GM12878 (cell line): Measurements from ENCODE around the gene RPS5. TPM values are rescaled to one million over a fixed set of nuclear protein-coding genes. Genes with fewer than 3 reads are reported as not detected.

Experiments
- ATAC-seq: fragments of 200-7000 bp; cut with Tn5 transposase; 3 replicates; pipeline ENCODE4 v1.9.1; 2020; ENCODE audit warnings: mild to moderate bottlenecking, moderate library complexity
- BruUV-seq: library from RNA; stranded (reverse); fragments of 400-500 nt; replicated peaks from 2 replicates; lab custom pipeline; 2021; lab: Mats Ljungman, UMichigan
- CTCF ChIA-PET: fragments of 300-600 bp; sonication (Branson Sonifier 250); formaldehyde crosslinking; extraction: SDS; loops from one replicate; lab custom pipeline; 2021; ENCODE audit warnings: inconsistent platforms; lab: Yijun Ruan, JAX
- POLR2A ChIA-PET: fragments of 350-600 bp; formaldehyde crosslinking; extraction: SDS; loops from one replicate; lab custom pipeline; 2021; ENCODE audit warnings: inconsistent platforms; lab: Charles Lee
- RAD21 ChIA-PET: fragments of 300-600 bp; sonication (Branson Sonifier 250); formaldehyde crosslinking; loops from one replicate; lab custom pipeline; 2023; ENCODE audit warnings: antibody characterized with exemption; ENCODE audit not compliant: unreplicated experiment; lab: Charles Lee
- SMC1A ChIA-PET: fragments of 300-600 bp; sonication (Branson Sonifier 250); formaldehyde crosslinking; loops from one replicate; lab custom pipeline; 2023; ENCODE audit not compliant: unreplicated experiment, uncharacterized antibody; lab: Charles Lee
- DNase-seq: peaks from one replicate; pipeline ENCODE4 v3.0.0-alpha.2; 2011; ENCODE audit warnings: low read depth, low spot score
- FAIRE-seq: peaks from 3 replicates; lab custom pipeline; 2011; peaks lifted over from hg19 to GRCh38; lab: Jason Lieb, UNC
- H2AFZ ChIP-seq: 2 replicates; pipeline ENCODE4 v1.6.0; 2011; ENCODE audit warnings: low read depth, low read length, control low read depth; ENCODE audit not compliant: control insufficient read depth
- H3K27ac ChIP-seq: 2 replicates; pipeline ENCODE4 v1.5.1; 2011; ENCODE audit warnings: control low read depth; ENCODE audit not compliant: control insufficient read depth, insufficient read depth
- H3K27me3 ChIP-seq, 2 experiments: replicated peaks in 1 of 2; 2 replicates each; pipeline versions ENCODE4 v1.6.0 to v1.6.1; 2011; ENCODE audit warnings: low read length in 1 of 2; ENCODE audit not compliant: control insufficient read depth in 2 of 2, insufficient read depth in 2 of 2
- H3K36me3 ChIP-seq, 2 experiments: 2 replicates each; pipeline ENCODE4 v1.5.1; 2011; ENCODE audit warnings: low read length in 1 of 2; ENCODE audit not compliant: control insufficient read depth in 2 of 2, insufficient read depth in 2 of 2
- H3K4me1 ChIP-seq: 2 replicates; pipeline ENCODE4 v1.6.1; 2011; ENCODE audit warnings: mild to moderate bottlenecking, low read length, moderate library complexity, mixed read lengths; ENCODE audit not compliant: control insufficient read depth, insufficient read depth
- H3K4me2 ChIP-seq: 2 replicates; pipeline ENCODE4 v1.6.0; 2011; ENCODE audit warnings: control low read depth; ENCODE audit not compliant: control insufficient read depth, insufficient read depth
- H3K4me3 ChIP-seq: fragments of 200-600 bp; sonication (generic); 2 replicates; pipeline ENCODE4 v1.5.1; 2016
- H3K79me2 ChIP-seq: 2 replicates; pipeline ENCODE4 v1.6.0; 2011; ENCODE audit warnings: low read length; ENCODE audit not compliant: control insufficient read depth, insufficient read depth
- H3K9ac ChIP-seq: 2 replicates; pipeline ENCODE4 v1.8.0; 2011; ENCODE audit warnings: low read length, control low read depth, mixed read lengths; ENCODE audit not compliant: control insufficient read depth, insufficient read depth
- H3K9me3 ChIP-seq: replicated peaks from 3 replicates; pipeline ENCODE4 v1.5.1; 2011; ENCODE audit warnings: mild to moderate bottlenecking, low read length; ENCODE audit not compliant: control insufficient read depth, insufficient read depth
- H4K20me1 ChIP-seq: 2 replicates; pipeline ENCODE4 v1.6.0; 2011; ENCODE audit not compliant: control insufficient read depth, insufficient read depth
- BACH1 ChIP-seq: fragments of 450-650 bp; IDR thresholded peaks from 2 replicates; pipeline ENCODE4 v1.6.1; 2017; ENCODE audit warnings: mild to moderate bottlenecking, borderline replicate concordance
- EZH2 ChIP-seq: IDR thresholded peaks from 2 replicates; pipeline ENCODE4 v1.6.1; 2012; ENCODE audit warnings: low read depth, mild to moderate bottlenecking, control low read depth, inconsistent platforms, low read length, borderline replicate concordance; ENCODE audit not compliant: control insufficient read depth
- SIX5 ChIP-seq: IDR thresholded peaks from 2 replicates; pipeline ENCODE4 v1.6.1; 2011; ENCODE audit warnings: mild to moderate bottlenecking, low read depth, low read length, moderate library complexity; ENCODE audit not compliant: severe bottlenecking
- WGBS: methylation state at CpG from one replicate; pipeline ENCODE4 v1.1.6; 2016; ENCODE audit warnings: low lambda C conversion rate; ENCODE audit not compliant: insufficient replicate concordance, insufficient coverage; ENCODE audit errors: missing lambda C conversion rate; 5-methylcytosine and 5-hydroxymethylcytosine counted together
- in situ Hi-C: fragments of 300-500 bp; cut with MboI; formaldehyde crosslinking; loops from 9 replicates; pipeline ENCODE4 v1.14.3; 2018; ENCODE audit warnings: mixed read lengths
- intact Hi-C: fragments of 100-400 bp; cut with micrococcal nuclease; formaldehyde crosslinking; loops from one replicate; pipeline ENCODE4 v1.14.2; 2022; ENCODE audit not compliant: unreplicated experiment
- polyA plus RNA-seq, 11 experiments: library from polyadenylated mRNA; depleted of rRNA in 4 of 11; unstranded in 6 of 11; stranded (reverse) in 5 of 11; fragments of >200 nt; fragmentation: Nextera tagmentation in 4 of 11; fragmentation: Illumina TruSeq in 1 of 11; extraction: Ambion mirVana in 4 of 11; extraction: Trizol in 1 of 11; gene quantifications; 1 replicate in 1 of 11; 2 replicates in 10 of 11; pipeline versions ENCODE4 v1.2.1 to v1.2.3, GENCODE V29; 2011 to 2016; ENCODE audit warnings: inconsistent platforms in 2 of 11, missing spikeins in 2 of 11, low read depth in 1 of 11
- total RNA-seq, 4 experiments: library from RNA; depleted of rRNA in 3 of 4; stranded (reverse); fragments of >200 nt in 3 of 4; fragmentation: Illumina TruSeq in 1 of 4; extraction: Trizol in 1 of 4; gene quantifications; 2 replicates each; pipeline versions ENCODE4 v1.2.1 to v1.2.3, GENCODE V29; 2013 to 2021
- TF ChIP-seq, protein P1 (sequence below), 3 experiments: IDR thresholded peaks in 2 of 3; conservative IDR thresholded peaks in 1 of 3; 2 replicates each; pipeline ENCODE4 v1.5.1; 2011; ENCODE audit warnings: low read depth in 3 of 3, low read length in 3 of 3, mild to moderate bottlenecking in 3 of 3, control low read depth in 2 of 3, moderate library complexity in 2 of 3, inconsistent platforms in 1 of 3, mixed read lengths in 1 of 3; ENCODE audit not compliant: control insufficient read depth in 2 of 3, insufficient read depth in 1 of 3; ENCODE audit errors: extremely low read depth in 1 of 3

RPS5 gene
- total and polyA plus RNA-seq, 10 of the 15 experiments (the other 5 are each of a cell fraction or from before 2014, with no cell fraction given) = 1,284 to 3,652 (median 1,922) TPM

DNA sequence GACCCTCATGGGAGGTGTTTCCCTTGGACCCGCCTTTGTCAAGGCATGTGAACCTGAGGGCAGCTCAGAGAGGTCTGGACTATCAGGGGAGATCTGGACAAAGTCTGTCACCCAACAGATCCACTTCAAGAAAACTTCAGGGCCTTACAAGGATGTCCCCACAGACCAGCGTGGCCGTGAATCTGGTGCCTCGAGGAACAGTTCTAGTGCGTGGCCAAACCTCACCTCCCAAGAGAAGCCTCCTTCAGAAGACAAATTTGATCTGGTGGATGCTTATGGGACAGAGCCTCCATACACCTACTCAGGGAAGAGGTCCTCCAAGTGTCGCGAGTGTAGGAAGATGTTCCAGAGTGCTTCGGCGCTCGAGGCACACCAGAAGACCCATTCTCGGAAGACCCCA lies 48.7 kb upstream of the RPS5 start (continued):
- TF ChIP-seq EZH2 = no peak
- no peak for TF ChIP-seq BACH1

DNA sequence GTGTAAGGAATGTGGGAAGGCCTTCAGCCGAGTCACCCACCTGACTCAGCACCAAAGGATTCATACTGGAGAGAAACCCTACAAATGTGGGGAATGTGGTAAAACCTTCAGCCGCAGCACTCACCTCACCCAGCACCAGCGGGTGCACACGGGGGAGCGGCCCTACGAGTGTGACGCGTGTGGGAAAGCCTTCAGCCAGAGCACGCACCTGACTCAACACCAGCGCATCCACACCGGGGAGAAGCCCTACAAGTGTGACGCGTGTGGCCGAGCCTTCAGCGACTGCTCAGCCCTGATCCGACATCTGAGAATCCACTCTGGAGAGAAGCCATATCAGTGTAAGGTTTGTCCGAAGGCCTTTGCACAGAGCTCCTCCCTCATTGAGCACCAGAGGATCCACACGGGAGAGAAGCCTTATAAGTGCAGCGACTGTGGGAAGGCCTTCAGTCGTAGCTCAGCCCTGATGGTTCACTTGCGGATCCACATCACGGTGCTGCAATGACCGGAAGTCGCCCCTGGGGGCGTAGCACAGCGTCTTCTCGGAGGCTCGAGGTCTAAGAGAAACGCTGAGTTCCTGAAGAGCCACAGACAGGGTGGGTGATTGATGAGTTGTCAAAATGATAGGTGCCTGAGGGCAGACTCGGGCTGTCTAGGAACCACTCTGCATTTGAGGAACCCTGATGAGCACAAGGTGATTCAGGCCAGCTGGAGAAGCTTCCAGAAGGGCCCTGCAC lies 48.1 kb upstream of the RPS5 start:
- Histone ChIP-seq H3K4me2 (no peak overlapping the region), H3K36me3 (peaks cover 7 to 11% of the 10 kb centered on the region in 2 experiments; a peak in 3 of 4 replicates), H4K20me1 (no peaks in the 10 kb centered on the region; the same call in 1 of the 2 replicates), H3K27ac (no peak overlapping the region), H3K4me1 (no peaks in the 10 kb centered on the region), H3K79me2 (no peaks in the 10 kb centered on the region), H3K27me3 (no peaks in the 10 kb centered on the region), H3K9ac (no peak overlapping the region), H2AFZ (no peak overlapping the region), H3K4me3 (no peak overlapping the region), H3K9me3 (no peaks in the 10 kb centered on the region; the same call in 2 of the 3 replicates)
- TF ChIP-seq SIX5 = no peak
- TF ChIP-seq, protein P1, sequence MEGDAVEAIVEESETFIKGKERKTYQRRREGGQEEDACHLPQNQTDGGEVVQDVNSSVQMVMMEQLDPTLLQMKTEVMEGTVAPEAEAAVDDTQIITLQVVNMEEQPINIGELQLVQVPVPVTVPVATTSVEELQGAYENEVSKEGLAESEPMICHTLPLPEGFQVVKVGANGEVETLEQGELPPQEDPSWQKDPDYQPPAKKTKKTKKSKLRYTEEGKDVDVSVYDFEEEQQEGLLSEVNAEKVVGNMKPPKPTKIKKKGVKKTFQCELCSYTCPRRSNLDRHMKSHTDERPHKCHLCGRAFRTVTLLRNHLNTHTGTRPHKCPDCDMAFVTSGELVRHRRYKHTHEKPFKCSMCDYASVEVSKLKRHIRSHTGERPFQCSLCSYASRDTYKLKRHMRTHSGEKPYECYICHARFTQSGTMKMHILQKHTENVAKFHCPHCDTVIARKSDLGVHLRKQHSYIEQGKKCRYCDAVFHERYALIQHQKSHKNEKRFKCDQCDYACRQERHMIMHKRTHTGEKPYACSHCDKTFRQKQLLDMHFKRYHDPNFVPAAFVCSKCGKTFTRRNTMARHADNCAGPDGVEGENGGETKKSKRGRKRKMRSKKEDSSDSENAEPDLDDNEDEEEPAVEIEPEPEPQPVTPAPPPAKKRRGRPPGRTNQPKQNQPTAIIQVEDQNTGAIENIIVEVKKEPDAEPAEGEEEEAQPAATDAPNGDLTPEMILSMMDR (IDR thresholded peaks at IDR 0.05 in 2 of 3, conservative IDR thresholded peaks at IDR 0.05 in 1 of 3; ENCODE audit: control insufficient read depth in 2 of 3, extremely low read depth in 1 of 3, insufficient read depth in 1 of 3, low read depth in 3 of 3, low read length in 3 of 3) = 0 out of 6 replicates have a peak, but pooled peaks of 1 of the 3 experiments have one; percentile 0
- in situ Hi-C loops (no loop called here), intact Hi-C loops (no loop called here)
- BruUV-seq = no TSS peak
- ChIA-PET RAD21 (no interaction called here), POLR2A (no interaction called here), SMC1A (no interaction called here), CTCF (no interaction called here)
- DNase-seq = no peak
- FAIRE-seq = no peak
- whole genome bisulfite sequencing = 92% methylated on average over 29 of the region's 30 CpGs
- no peak for ATAC-seq
